SK-N-MC (cell line): ENCODE results near the gene CCDC51.

Experiments used
- EZH2 ChIP-seq: fragments of 200-600 bp; sonication (generic); IDR thresholded peaks from one replicate; pipeline ENCODE4 v1.6.1; 2017; ENCODE audit warnings: antibody characterized with exemption
- FOXP2 ChIP-seq: optimal IDR thresholded peaks from 2 replicates; pipeline ENCODE3; 2011; ENCODE audit warnings: mild to moderate bottlenecking, moderate library complexity; ENCODE audit not compliant: insufficient read depth; ENCODE audit errors: extremely low read length, control extremely low read depth
- POLR2AphosphoS5 ChIP-seq: IDR thresholded peaks from 2 replicates; pipeline ENCODE4 v1.6.1; 2012; ENCODE audit warnings: mild to moderate bottlenecking, low read depth, low read length, borderline replicate concordance

- TF ChIP-seq EZH2: no peak
- no peak for TF ChIP-seq POLR2AphosphoS5
- TF ChIP-seq FOXP2: no peak
These were observed 3.5 kb downstream of the CCDC51 start for GRCh38 chr3:48436477-48436787.
